ENCODE data around the gene GNS. TPM values are rescaled to one million over a fixed set of nuclear protein-coding genes. Genes with fewer than 3 reads are reported as not detected.

GNS gene
- total and polyA plus RNA-seq, 2 of the 13 experiments (the other 11 are each of a cell fraction or from before 2014, with no cell fraction given) = 49.8 to 51.0 TPM

DNA sequence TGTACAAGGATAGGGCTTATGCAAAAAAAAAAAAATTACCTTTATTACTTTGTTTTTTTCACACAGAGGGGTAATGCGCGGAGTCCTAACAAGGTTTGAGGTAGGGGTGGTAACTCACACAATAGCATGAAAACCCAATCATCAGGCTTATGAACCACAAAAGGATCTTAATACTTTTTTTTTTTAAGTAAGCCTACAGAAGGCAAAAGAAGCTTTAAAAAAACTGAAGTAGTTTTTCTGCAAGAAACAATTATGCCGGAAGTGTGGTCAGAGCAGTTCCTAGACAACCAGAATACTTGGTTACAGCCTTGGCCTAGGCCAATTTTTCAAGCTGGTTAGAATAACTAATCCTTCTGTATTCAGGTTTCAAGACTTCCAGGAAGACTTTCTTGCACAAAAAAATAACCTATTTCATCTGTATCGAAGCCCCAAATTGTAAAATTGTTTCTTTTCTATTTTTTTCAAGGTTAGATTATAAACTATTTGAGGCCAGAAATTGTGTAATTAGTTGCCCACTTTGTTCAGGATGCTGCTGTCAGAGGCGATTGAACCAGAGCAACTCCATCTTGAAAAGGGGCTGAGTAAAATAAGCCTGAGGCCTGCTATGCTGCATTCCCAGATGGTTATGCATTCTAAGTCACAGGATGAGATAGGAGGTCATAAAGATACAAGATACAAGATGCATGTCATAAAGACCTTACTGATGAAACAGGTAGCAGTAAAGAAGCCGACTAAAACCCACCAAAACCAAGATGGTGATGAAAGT, 1.8 kb upstream of the GNS start:
- Histone ChIP-seq H3K4me1 (ENCODE audit: insufficient read depth, low read length) (peaks cover 41% of the 10 kb centered on the region), H4K20me1 (ENCODE audit: insufficient read depth, low read length) (no peaks in the 10 kb centered on the region), H3K79me2 (ENCODE audit: insufficient read depth, low read length) (peaks cover 6% of the 10 kb centered on the region), H3K9ac (ENCODE audit: insufficient read depth, low read depth, low read length) (no peak overlapping the region), H3K27ac (ENCODE audit: extremely low read length, insufficient read depth, low read length) (no peak overlapping the region), H2AFZ (ENCODE audit: low read length) (no peak overlapping the region), H3K4me2 (ENCODE audit: low read depth, low read length) (no peak overlapping the region), H3K9me3 (ENCODE audit: low read length) (no peaks in the 10 kb centered on the region), H3K27me3 (ENCODE audit: control insufficient read depth in 1 of 2, insufficient read depth in 2 of 2, low read length in 2 of 2) (no peaks in the 10 kb centered on the region; a peak in 1 of 5 replicates), H3K36me3 (replicated peaks in 1 of 2; ENCODE audit: control insufficient read depth in 1 of 2, insufficient read depth in 2 of 2, low read length in 2 of 2) (no peaks in the 10 kb centered on the region), H3K4me3 (replicated peaks in 1 of 3; ENCODE audit: insufficient read depth in 1 of 3, low read depth in 2 of 3, low read length in 3 of 3) (no peak overlapping the region)
- ChIA-PET CTCF (ENCODE audit: low intra/inter-chr PET ratio, low total read pairs) (no interaction called here), POLR2A (interaction anchor here (0.9 kb wide), 1 partner anchor 36 kb away, joined by 3 read pairs; no protein-coding TSS in a partner anchor)
- intact Hi-C loops (cut with micrococcal nuclease; ENCODE audit: unreplicated experiment) (no loop called here), in situ Hi-C loops (cut with HindIII; ENCODE audit: extremely low pct_ligation_motif_present, low pct_unique_long_range_greater_than_20kb) (no loop called here)
- WGBS (ENCODE audit: low lambda C conversion rate) = 94% methylated on average over 6 of the region's 6 CpGs
- no TSS peak for BruUV-seq (replicated peaks)
- FAIRE-seq (no peak), DNase-seq (ENCODE audit: low spot score) (no peak), ATAC-seq (no peak)
- TF ChIP-seq JUN (CRISPR knock-in tag; IDR thresholded peaks at IDR 0.05) (no peak), ATM (IDR thresholded peaks at IDR 0.05; ENCODE audit: borderline replicate concordance) (no peak), ZSCAN29 (CRISPR knock-in tag; conservative IDR thresholded peaks at IDR 0.05) (no peak), ISL2 (CRISPR knock-in tag; IDR thresholded peaks at IDR 0.05) (no peak), GTF2F1 (IDR thresholded peaks at IDR 0.05; ENCODE audit: low read length) (no peak), ZNF747 (CRISPR knock-in tag; IDR thresholded peaks at IDR 0.05; ENCODE audit: borderline replicate concordance) (no peak), TSC22D2 (CRISPR knock-in tag; IDR thresholded peaks at IDR 0.05; ENCODE audit: borderline replicate concordance) (no peak), ZNF33A (CRISPR knock-in tag; IDR thresholded peaks at IDR 0.05; ENCODE audit: borderline replicate concordance) (no peak), SNAPC2 (CRISPR knock-in tag; IDR thresholded peaks at IDR 0.05) (no peak), TCF7L2 (IDR thresholded peaks at IDR 0.05; ENCODE audit: low read depth, low read length) (no peak), ZNF10 (CRISPR knock-in tag; IDR thresholded peaks at IDR 0.05; ENCODE audit: borderline replicate concordance, low read depth) (no peak), CAMTA2 (CRISPR knock-in tag; IDR thresholded peaks at IDR 0.05; ENCODE audit: borderline replicate concordance) (no peak)
- TF ChIP-seq, protein P1, sequence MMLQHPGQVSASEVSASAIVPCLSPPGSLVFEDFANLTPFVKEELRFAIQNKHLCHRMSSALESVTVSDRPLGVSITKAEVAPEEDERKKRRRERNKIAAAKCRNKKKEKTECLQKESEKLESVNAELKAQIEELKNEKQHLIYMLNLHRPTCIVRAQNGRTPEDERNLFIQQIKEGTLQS (CRISPR knock-in tag; IDR thresholded peaks at IDR 0.05) = no peak

All from HepG2 (cell line).